Heart left ventricle (tissue), 16 donors: ENCODE results near the gene PER3. TPM values are rescaled to one million over a fixed set of nuclear protein-coding genes. Genes with fewer than 3 reads are reported as not detected.
A peak's percentile ranks its signal among the peaks of the same experiment; 100 is the strongest.

Source experiments
- ATAC-seq, 4 donors: fragments of 200-7000 bp; cut with Tn5 transposase; one replicate each; pipeline ENCODE4 v1.9.1; 2020 to 2022; ENCODE audit warnings: moderate library complexity in 4 of 4, mild to moderate bottlenecking in 3 of 4, moderate number of reproducible peaks in 1 of 4
- DNase-seq, 5 donors: peaks; one replicate each; pipeline ENCODE4 v3.0.0-alpha.2; 2020
- H3K27ac ChIP-seq, 12 donors: fragments of 200-600 bp; sonication (generic) in 4 of 12; one replicate each; pipeline versions ENCODE4 v1.5.0 to v1.8.0; 2016 to 2022; ENCODE audit warnings: mild to moderate bottlenecking in 2 of 12
- H3K27me3 ChIP-seq, 9 donors: fragments of 200-600 bp; sonication (generic) in 2 of 9; one replicate each; pipeline versions ENCODE4 v1.5.1 to v1.8.0; 2016 to 2022; ENCODE audit warnings: mild to moderate bottlenecking in 3 of 9
- H3K36me3 ChIP-seq, 9 donors: fragments of 200-600 bp; sonication (generic) in 2 of 9; one replicate each; pipeline versions ENCODE4 v1.5.0 to v1.8.0; 2018 to 2022; ENCODE audit warnings: mild to moderate bottlenecking in 2 of 9
- H3K4me1 ChIP-seq, 12 donors: fragments of 200-600 bp; sonication (generic) in 4 of 12; one replicate each; pipeline versions ENCODE4 v1.5.0 to v1.8.0; 2016 to 2022; ENCODE audit warnings: mild to moderate bottlenecking in 3 of 12
- H3K4me3 ChIP-seq, 12 donors: fragments of 200-600 bp; sonication (generic) in 4 of 12; one replicate each; pipeline versions ENCODE4 v1.5.0 to v1.8.0; 2017 to 2022; ENCODE audit warnings: mild to moderate bottlenecking in 9 of 12, moderate library complexity in 4 of 12
- H3K9me3 ChIP-seq, 12 donors: fragments of 200-600 bp; sonication (generic) in 4 of 12; one replicate each; pipeline versions ENCODE4 v1.5.0 to v1.8.0; 2016 to 2022; ENCODE audit warnings: mild to moderate bottlenecking in 1 of 12
- CTCF ChIP-seq, 12 donors: fragments of 200-600 bp; sonication (generic) in 4 of 12; IDR thresholded peaks; one replicate each; pipeline versions ENCODE4 v1.5.0 to v1.8.0; 2018 to 2022; ENCODE audit warnings: antibody characterized with exemption in 12 of 12, mild to moderate bottlenecking in 5 of 12
- POLR2A ChIP-seq, 2 donors: fragments of 450-650 bp; IDR thresholded peaks; one replicate each; pipeline ENCODE4 v1.6.1; 2017; ENCODE audit warnings: antibody characterized with exemption in 2 of 2, mild to moderate bottlenecking in 2 of 2, moderate library complexity in 2 of 2
- WGBS, 4 donors: extraction: QIAGEN DNeasy Blood & Tissue Kit in 2 of 4; methylation state at CpG; one replicate each; pipeline versions ENCODE4 v1.1.5 to v1.1.7; 2013 to 2018; 5-methylcytosine and 5-hydroxymethylcytosine counted together
- intact Hi-C, 10 donors: fragments of 100-400 bp; cut with DNase I; formaldehyde crosslinking; loops; one replicate each; pipeline versions ENCODE4 v1.11.1 to v1.14.2; 2022
- polyA plus RNA-seq, 2 donors: library from polyadenylated mRNA; stranded (reverse); fragments of 200-250 nt; gene quantifications; one replicate each; pipeline ENCODE4 v1.2.3, GENCODE V29; 2013
- total RNA-seq, 9 donors: library from RNA; depleted of rRNA in 2 of 9; stranded (reverse); fragments of >200 nt in 2 of 9; fragmentation: NEBNext Ultra II Directional in 3 of 9; extraction: Animal tissue kit (Norgen Biotek cat#: 25700) in 3 of 9; gene quantifications; one replicate each; pipeline versions ENCODE4 v1.1.0 to v1.2.4, GENCODE V29; 2016 to 2023
- donor health status: ischemic (EF 13 %, LVEDD 7.1; RV severe dilation, severe dysfunction).
- donor health status: healthy with polysubstance abuse.
- donor health status: DM: no; HTN: yes; CAD: no.
- donor health status: DM: no; HTN: no; CAD: no.
- donor health status: ischemic (EF 25% LVEDD 6.9; RV normal size, moderate dysfunction).
- donor health status: ischemic (EF 25% LVEDD 5.7; RV mildly dilated, moderate dysfunction).
- donor health status: healthy.
- donor health status: DM: yes; HTN: yes; CAD: no.
- donor health status: ischemic (EF 35%, LVEDD 5.7; RV mildly dilated, moderate dysfunction).
- donor health status: nonischemic (EF 11% LVEDD 7.7; RV severe dilation, severe dysfunction).
- donor health status: DM: yes; HTN: yes; CAD: no.
- donor health status: PGD.
- donor health status: ischemic (EF 29% LVEDD 5.4; RV normal size, mild dysfunction).
- donor health status: nonischemic (EF 23%, LVEDD 6.1; RV moderate dilation, normal function).

The PER3 gene
- total and polyA plus RNA-seq, 11 donors: 3.3 to 46.6 (median 16.0) TPM

GRCh38 chr1:7769673-7770412, 14.2 kb upstream of the PER3 start:
- intact Hi-C loops: no loop called here
- peaks cover 0 to 22% (median 19%) of the 10 kb centered on the region in 9 donors for H3K36me3 ChIP-seq
- ATAC-seq (no peak), DNase-seq (no peak)
- no peaks in the 10 kb centered on the region for H3K9me3 ChIP-seq
- 80 to 83% (median 82%) methylated on average over 12 of the region's 12 CpGs for WGBS, 4 donors
- peak overlapping the region in 1 of 12 donors; percentile 75 for H3K4me3 ChIP-seq
- H3K4me1 ChIP-seq: peaks cover 3 to 33% (median 13%) of the 10 kb centered on the region in 12 donors
- peak overlapping the region in 3 of 12 donors; percentile 93 to 95 (median 93) for H3K27ac ChIP-seq
- no peak for TF ChIP-seq POLR2A (IDR thresholded peaks at IDR 0.05)
- TF ChIP-seq CTCF (IDR thresholded peaks at IDR 0.05): no peak
- H3K27me3 ChIP-seq: no peaks in the 10 kb centered on the region

- Histone ChIP-seq H3K4me3 (peak overlapping the region; percentile 75 to 96 (median 91)), H3K36me3 (peaks cover 0 to 28% (median 21%) of the 10 kb centered on the region in 9 donors), H3K4me1 (peaks cover 3 to 33% (median 13%) of the 10 kb centered on the region in 12 donors), H3K9me3 (no peaks in the 10 kb centered on the region), H3K27ac (peak overlapping the region; percentile 74 to 98 (median 93)), H3K27me3 (no peaks in the 10 kb centered on the region)
- 7 to 12% (median 8%) methylated on average over 4 to 6 of the region's 6 CpGs for WGBS, 4 donors
- intact Hi-C loops: no loop called here
- no peak for DNase-seq
- ATAC-seq: peak in 2 of 4 donors; percentile 47 to 57
- TF ChIP-seq CTCF (IDR thresholded peaks at IDR 0.05) (no peak), POLR2A (IDR thresholded peaks at IDR 0.05) (no peak)
Measured at GRCh38 chr1:7770669-7770996, 13.5 kb upstream of the PER3 start.

- H3K9me3 ChIP-seq: no peaks in the 10 kb centered on the region
- WGBS, 4 donors: 0 to 1% (median 0%) methylated on average over 7 to 97 of the region's 97 CpGs
- H3K27me3 ChIP-seq: no peaks in the 10 kb centered on the region
- peak; percentile 90 to 95 (median 93) for DNase-seq
- ATAC-seq: peak; percentile 91 to 99 (median 99)
- H3K27ac ChIP-seq: peak within 1 kb of the TSS; percentile 74 to 98 (median 93)
- TF ChIP-seq CTCF (IDR thresholded peaks at IDR 0.05) (no peak), POLR2A (IDR thresholded peaks at IDR 0.05) (peak in 1 of 2 donors; percentile 60)
- H3K4me3 ChIP-seq: peak within 1 kb of the TSS; percentile 75 to 96 (median 91)
- peaks cover 3 to 33% (median 13%) of the 10 kb centered on the region in 12 donors for H3K4me1 ChIP-seq
- intact Hi-C loops: no loop called here
- H3K36me3 ChIP-seq: peaks cover 0 to 33% (median 25%) of the 10 kb centered on the region in 9 donors
Measured at GRCh38 chr1:7770997-7771822, 12.9 kb upstream of the PER3 start, which contains the start of gene VAMP3. VAMP3 (plus strand) TSS chr1:7771296; CDS start chr1:7771384, 88 bp downstream.

GRCh38 chr1:7771823-7772299, 12.2 kb upstream of the PER3 start:
- ATAC-seq: no peak
- intact Hi-C loops: no loop called here
- DNase-seq: no peak
- WGBS, 4 donors: 5 to 9% (median 7%) methylated on average over 10 to 12 of the region's 12 CpGs
- H3K4me3 ChIP-seq: peak overlapping the region; percentile 75 to 96 (median 91)
- H3K36me3 ChIP-seq: peaks cover 0 to 39% (median 29%) of the 10 kb centered on the region in 9 donors
- H3K27ac ChIP-seq: peak overlapping the region; percentile 74 to 98 (median 93)
- TF ChIP-seq CTCF (IDR thresholded peaks at IDR 0.05) (no peak), POLR2A (IDR thresholded peaks at IDR 0.05) (no peak)
- no peaks in the 10 kb centered on the region for H3K9me3 ChIP-seq
- peaks cover 3 to 33% (median 13%) of the 10 kb centered on the region in 12 donors for H3K4me1 ChIP-seq
- no peaks in the 10 kb centered on the region for H3K27me3 ChIP-seq
